OCI-LY1 (cell line): ENCODE results near the gene ADAD2.

Experiments used
- EZH2 ChIP-seq: fragments of 200-600 bp; sonication (generic), shearing (Covaris generic); IDR thresholded peaks from 2 replicates; pipeline ENCODE4 v1.8.0; 2017; ENCODE audit warnings: borderline replicate concordance, mixed run types, mild to moderate bottlenecking, antibody characterized with exemption, low read length, moderate library complexity, mixed read lengths
- TF ChIP-seq, protein P1 (sequence below): fragments of 200-600 bp; sonication (generic), shearing (Covaris generic); IDR thresholded peaks from 2 replicates; pipeline ENCODE4 v1.5.1; 2017; ENCODE audit warnings: mild to moderate bottlenecking, antibody characterized with exemption, low read length, moderate library complexity, mixed read lengths

DNA sequence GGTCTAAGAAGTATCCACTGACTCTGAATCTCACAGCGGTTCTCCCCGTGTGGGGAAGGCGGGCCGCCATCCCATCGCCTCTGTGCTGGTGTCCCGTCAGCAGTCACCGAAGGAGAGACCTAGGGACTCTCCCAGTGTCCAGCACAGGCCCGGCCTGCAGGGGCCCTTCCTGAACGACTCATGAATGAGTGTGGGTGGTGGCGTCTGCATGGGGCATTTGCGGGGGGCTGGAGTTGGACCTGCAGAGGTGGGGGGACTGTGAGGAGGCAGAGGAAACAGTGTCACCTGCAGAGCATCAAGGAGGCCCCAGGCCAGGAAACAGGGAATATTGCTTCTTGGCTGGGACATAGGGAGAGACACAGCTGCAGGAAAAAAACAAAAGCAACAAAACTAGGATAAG, 38.5 kb downstream of the ADAD2 start:
- TF ChIP-seq, protein P1, sequence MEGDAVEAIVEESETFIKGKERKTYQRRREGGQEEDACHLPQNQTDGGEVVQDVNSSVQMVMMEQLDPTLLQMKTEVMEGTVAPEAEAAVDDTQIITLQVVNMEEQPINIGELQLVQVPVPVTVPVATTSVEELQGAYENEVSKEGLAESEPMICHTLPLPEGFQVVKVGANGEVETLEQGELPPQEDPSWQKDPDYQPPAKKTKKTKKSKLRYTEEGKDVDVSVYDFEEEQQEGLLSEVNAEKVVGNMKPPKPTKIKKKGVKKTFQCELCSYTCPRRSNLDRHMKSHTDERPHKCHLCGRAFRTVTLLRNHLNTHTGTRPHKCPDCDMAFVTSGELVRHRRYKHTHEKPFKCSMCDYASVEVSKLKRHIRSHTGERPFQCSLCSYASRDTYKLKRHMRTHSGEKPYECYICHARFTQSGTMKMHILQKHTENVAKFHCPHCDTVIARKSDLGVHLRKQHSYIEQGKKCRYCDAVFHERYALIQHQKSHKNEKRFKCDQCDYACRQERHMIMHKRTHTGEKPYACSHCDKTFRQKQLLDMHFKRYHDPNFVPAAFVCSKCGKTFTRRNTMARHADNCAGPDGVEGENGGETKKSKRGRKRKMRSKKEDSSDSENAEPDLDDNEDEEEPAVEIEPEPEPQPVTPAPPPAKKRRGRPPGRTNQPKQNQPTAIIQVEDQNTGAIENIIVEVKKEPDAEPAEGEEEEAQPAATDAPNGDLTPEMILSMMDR, result no peak
- no peak for TF ChIP-seq EZH2
